Measurements from ENCODE around the gene IGFN1.

The IGFN1 gene

DNA sequence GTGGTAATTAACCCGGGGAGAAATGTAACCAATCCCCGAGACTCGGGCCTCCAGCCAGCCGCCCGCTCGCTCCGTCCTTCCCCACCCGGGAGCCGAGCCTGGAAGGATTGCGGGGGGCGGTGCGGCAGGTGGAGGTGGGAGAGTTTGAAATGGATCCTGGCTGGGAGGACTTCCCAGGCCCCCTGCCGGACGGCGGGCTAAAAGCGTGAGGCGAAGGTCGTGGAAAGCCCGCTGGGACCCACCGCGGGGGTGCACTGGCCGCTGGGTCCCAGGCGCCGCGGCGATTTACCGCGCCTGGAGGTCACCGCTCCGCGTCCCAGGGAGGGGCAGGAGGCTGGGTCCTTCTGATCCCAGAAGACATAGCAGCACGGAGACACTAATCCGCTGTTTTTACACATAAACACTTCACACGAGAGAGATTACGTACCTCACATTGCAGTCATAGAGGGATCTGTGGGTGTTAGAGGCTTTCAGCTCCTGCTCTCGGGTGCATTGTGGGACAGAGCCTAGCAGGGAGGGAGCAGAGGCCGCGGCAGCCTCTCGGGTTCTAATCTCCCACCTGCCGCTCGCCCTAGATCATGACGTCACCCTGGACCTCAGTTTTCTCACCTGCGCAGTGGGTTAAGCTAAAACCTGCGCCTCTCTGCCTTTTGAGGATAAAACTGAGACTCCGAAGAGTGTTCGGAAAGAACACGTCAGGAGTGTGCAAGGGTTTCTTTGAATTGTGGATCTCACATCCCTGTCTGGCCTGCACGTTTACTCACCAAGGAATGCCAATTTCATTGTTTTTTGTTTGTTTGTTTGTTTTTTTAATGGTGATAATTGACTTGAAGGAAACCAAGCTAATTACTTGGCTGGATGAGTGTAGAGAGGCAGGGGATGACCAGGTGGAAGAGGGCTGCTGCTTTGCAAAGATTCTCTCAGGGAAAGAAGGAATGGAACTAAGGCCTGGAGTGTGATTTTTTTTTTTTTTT, 19.3 kb upstream of the IGFN1 start:
- H3F3A ChIP-seq (ENCODE audit: insufficient read depth): no peaks in the 10 kb centered on the region
- peak overlapping the region; percentile 38 for H3K9ac ChIP-seq (ENCODE audit: low read length)
- H3K4me3 ChIP-seq (ENCODE audit: insufficient read depth, low read length, poor library complexity, severe bottlenecking): peak overlapping the region; percentile 34
- H2AFZ ChIP-seq (ENCODE audit: low read depth, low read length, severe bottlenecking): peak overlapping the region; percentile 88
- H3K9me2 ChIP-seq (replicated peaks; ENCODE audit: insufficient read depth, low read length): no peaks in the 10 kb centered on the region
- no peaks in the 10 kb centered on the region for H3K79me2 ChIP-seq (ENCODE audit: insufficient read depth, low read length)
- H3K9me3 ChIP-seq (ENCODE audit: insufficient read depth, low read length): no peaks in the 10 kb centered on the region
- H4K20me1 ChIP-seq (ENCODE audit: low read depth, low read length): no peaks in the 10 kb centered on the region
- TF ChIP-seq, protein P1, sequence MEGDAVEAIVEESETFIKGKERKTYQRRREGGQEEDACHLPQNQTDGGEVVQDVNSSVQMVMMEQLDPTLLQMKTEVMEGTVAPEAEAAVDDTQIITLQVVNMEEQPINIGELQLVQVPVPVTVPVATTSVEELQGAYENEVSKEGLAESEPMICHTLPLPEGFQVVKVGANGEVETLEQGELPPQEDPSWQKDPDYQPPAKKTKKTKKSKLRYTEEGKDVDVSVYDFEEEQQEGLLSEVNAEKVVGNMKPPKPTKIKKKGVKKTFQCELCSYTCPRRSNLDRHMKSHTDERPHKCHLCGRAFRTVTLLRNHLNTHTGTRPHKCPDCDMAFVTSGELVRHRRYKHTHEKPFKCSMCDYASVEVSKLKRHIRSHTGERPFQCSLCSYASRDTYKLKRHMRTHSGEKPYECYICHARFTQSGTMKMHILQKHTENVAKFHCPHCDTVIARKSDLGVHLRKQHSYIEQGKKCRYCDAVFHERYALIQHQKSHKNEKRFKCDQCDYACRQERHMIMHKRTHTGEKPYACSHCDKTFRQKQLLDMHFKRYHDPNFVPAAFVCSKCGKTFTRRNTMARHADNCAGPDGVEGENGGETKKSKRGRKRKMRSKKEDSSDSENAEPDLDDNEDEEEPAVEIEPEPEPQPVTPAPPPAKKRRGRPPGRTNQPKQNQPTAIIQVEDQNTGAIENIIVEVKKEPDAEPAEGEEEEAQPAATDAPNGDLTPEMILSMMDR (IDR thresholded peaks at IDR 0.05; ENCODE audit: insufficient read depth, low read length, poor library complexity, severe bottlenecking): peak; percentile 21
- TF ChIP-seq EZH2phosphoT487 (conservative IDR thresholded peaks at IDR 0.05; ENCODE audit: low read length): no peak
- H3K27me3 ChIP-seq (ENCODE audit: low read length): no peaks in the 10 kb centered on the region
- peak overlapping the region; percentile 60 for H3K4me2 ChIP-seq (ENCODE audit: low read depth, low read length, poor library complexity, severe bottlenecking)
- no peaks in the 10 kb centered on the region for H3K36me3 ChIP-seq (ENCODE audit: low read length)
- H3K27ac ChIP-seq (ENCODE audit: low read depth, low read length): no peak overlapping the region

DNA sequence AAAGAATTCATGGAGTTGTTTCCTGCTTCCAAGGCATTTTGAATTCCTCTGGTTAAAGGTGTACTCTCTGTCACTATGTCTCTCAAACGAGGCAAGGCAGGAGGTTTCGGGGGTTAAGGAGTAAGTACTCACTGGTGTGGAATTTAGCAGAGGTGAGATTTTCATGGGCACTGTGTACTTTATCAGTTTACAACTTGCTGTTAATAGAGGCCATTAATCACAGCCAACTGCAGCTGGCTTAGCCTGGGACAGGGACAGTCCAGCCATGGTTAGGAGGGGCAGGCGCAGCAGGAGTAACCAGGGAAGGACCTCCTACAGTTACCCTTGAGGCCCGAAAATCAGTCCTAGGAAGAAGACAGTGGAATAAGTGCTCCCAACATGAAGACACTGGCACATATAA, 18.3 kb upstream of the IGFN1 start:
- Histone ChIP-seq H3K79me2 (ENCODE audit: insufficient read depth, low read length) (no peaks in the 10 kb centered on the region), H3K4me2 (ENCODE audit: low read depth, low read length, poor library complexity, severe bottlenecking) (no peak overlapping the region), H3F3A (ENCODE audit: insufficient read depth) (no peaks in the 10 kb centered on the region), H3K4me3 (ENCODE audit: insufficient read depth, low read length, poor library complexity, severe bottlenecking) (no peak overlapping the region), H3K9me2 (replicated peaks; ENCODE audit: insufficient read depth, low read length) (no peaks in the 10 kb centered on the region), H3K36me3 (ENCODE audit: low read length) (no peaks in the 10 kb centered on the region), H3K9me3 (ENCODE audit: insufficient read depth, low read length) (no peaks in the 10 kb centered on the region), H3K27me3 (ENCODE audit: low read length) (no peaks in the 10 kb centered on the region), H3K9ac (ENCODE audit: low read length) (no peak overlapping the region), H4K20me1 (ENCODE audit: low read depth, low read length) (no peaks in the 10 kb centered on the region), H3K27ac (ENCODE audit: low read depth, low read length) (no peak overlapping the region), H2AFZ (ENCODE audit: low read depth, low read length, severe bottlenecking) (no peak overlapping the region)
- TF ChIP-seq EZH2phosphoT487 (conservative IDR thresholded peaks at IDR 0.05; ENCODE audit: low read length): no peak
- TF ChIP-seq, protein P1 (IDR thresholded peaks at IDR 0.05; ENCODE audit: insufficient read depth, low read length, poor library complexity, severe bottlenecking): no peak

DNA sequence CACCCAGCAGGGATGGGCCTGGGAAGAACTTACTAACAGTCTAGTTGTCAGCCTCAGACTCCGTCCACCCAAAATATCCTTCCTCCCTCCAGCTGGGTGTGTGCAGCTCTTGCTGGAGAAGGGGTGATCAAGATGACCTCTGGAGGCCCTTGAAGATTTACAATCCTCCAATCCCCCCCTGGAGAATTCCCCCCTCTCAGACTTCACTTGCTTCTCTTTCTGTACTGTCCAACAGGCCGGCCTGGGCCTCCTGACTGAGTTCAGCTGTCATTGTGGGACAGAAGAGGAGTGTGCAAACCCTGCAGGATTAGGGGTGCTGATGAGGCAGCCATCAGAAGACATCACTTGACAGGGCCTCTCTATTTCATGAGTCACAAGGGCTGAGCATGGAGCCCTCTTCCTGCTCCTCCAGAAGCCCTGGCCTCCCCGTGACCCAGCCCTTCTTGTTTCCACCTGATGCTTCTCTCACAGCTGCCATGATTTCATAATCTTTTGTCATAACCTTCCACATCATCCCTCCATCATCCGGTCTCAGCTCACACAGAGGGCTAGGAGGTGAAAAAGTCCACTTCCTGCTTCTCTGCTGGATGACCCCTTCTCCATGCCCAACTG, 17.5 kb upstream of the IGFN1 start:
- H3K9me3 ChIP-seq (ENCODE audit: insufficient read depth, low read length): no peaks in the 10 kb centered on the region

More for the DNA sequence above, 17.5 kb upstream of the IGFN1 start:
- Histone ChIP-seq H2AFZ (ENCODE audit: low read depth, low read length, severe bottlenecking) (no peak overlapping the region), H3K27ac (ENCODE audit: low read depth, low read length) (no peak overlapping the region), H3K4me3 (ENCODE audit: insufficient read depth, low read length, poor library complexity, severe bottlenecking) (no peak overlapping the region), H3F3A (ENCODE audit: insufficient read depth) (no peaks in the 10 kb centered on the region), H4K20me1 (ENCODE audit: low read depth, low read length) (no peaks in the 10 kb centered on the region), H3K27me3 (ENCODE audit: low read length) (no peaks in the 10 kb centered on the region), H3K36me3 (ENCODE audit: low read length) (no peaks in the 10 kb centered on the region), H3K79me2 (ENCODE audit: insufficient read depth, low read length) (no peaks in the 10 kb centered on the region), H3K4me2 (ENCODE audit: low read depth, low read length, poor library complexity, severe bottlenecking) (no peak overlapping the region), H3K9me2 (replicated peaks; ENCODE audit: insufficient read depth, low read length) (no peaks in the 10 kb centered on the region), H3K9ac (ENCODE audit: low read length) (no peak overlapping the region)
- TF ChIP-seq, protein P1 (IDR thresholded peaks at IDR 0.05; ENCODE audit: insufficient read depth, low read length, poor library complexity, severe bottlenecking): no peak
- no peak for TF ChIP-seq EZH2phosphoT487 (conservative IDR thresholded peaks at IDR 0.05; ENCODE audit: low read length)
